Measurements from ENCODE around the gene C1QL4.

Gene C1QL4

DNA sequence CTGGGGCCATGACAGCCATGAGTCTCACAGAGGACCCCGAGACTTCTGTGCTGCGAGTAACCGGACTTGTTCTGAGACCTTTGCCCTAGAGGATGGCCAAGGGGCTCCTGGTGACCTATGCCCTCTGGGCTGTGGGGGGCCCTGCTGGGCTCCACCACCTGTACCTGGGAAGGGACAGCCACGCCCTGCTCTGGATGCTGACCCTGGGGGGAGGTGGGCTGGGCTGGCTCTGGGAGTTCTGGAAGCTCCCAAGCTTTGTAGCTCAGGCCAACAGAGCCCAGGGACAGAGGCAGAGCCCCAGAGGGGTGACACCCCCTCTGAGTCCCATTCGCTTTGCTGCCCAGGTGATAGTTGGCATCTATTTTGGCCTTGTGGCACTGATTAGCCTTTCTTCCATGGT, 11.8 kb upstream of the C1QL4 start:
- no peak overlapping the region for H2AFZ ChIP-seq (ENCODE audit: low read depth, low read length)
- H4K20me1 ChIP-seq (ENCODE audit: insufficient read depth, low read length) = no peaks in the 10 kb centered on the region
- TF ChIP-seq, protein P1, sequence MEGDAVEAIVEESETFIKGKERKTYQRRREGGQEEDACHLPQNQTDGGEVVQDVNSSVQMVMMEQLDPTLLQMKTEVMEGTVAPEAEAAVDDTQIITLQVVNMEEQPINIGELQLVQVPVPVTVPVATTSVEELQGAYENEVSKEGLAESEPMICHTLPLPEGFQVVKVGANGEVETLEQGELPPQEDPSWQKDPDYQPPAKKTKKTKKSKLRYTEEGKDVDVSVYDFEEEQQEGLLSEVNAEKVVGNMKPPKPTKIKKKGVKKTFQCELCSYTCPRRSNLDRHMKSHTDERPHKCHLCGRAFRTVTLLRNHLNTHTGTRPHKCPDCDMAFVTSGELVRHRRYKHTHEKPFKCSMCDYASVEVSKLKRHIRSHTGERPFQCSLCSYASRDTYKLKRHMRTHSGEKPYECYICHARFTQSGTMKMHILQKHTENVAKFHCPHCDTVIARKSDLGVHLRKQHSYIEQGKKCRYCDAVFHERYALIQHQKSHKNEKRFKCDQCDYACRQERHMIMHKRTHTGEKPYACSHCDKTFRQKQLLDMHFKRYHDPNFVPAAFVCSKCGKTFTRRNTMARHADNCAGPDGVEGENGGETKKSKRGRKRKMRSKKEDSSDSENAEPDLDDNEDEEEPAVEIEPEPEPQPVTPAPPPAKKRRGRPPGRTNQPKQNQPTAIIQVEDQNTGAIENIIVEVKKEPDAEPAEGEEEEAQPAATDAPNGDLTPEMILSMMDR (IDR thresholded peaks at IDR 0.05; ENCODE audit: low read depth, low read length) = no peak
- no peak for TF ChIP-seq EZH2phosphoT487 (IDR thresholded peaks at IDR 0.05; ENCODE audit: low read depth)
- H3K4me2 ChIP-seq (ENCODE audit: low read length) = no peak overlapping the region
- H3K79me2 ChIP-seq (ENCODE audit: low read length) = no peaks in the 10 kb centered on the region
- no peak overlapping the region for H3K4me3 ChIP-seq (ENCODE audit: low read length)
- no peak overlapping the region for H3K9ac ChIP-seq (ENCODE audit: low read length)
- H3K27ac ChIP-seq (ENCODE audit: low read length) = no peak overlapping the region
- H3K36me3 ChIP-seq (replicated peaks; ENCODE audit: low read depth, low read length) = no peaks in the 10 kb centered on the region
- peaks cover 14% of the 10 kb centered on the region for H3K27me3 ChIP-seq (ENCODE audit: low read depth, low read length)
- peaks cover 11% of the 10 kb centered on the region for H3K4me1 ChIP-seq (ENCODE audit: low read length)
- no peaks in the 10 kb centered on the region for H3K9me3 ChIP-seq (ENCODE audit: insufficient read depth, low read length)

DNA sequence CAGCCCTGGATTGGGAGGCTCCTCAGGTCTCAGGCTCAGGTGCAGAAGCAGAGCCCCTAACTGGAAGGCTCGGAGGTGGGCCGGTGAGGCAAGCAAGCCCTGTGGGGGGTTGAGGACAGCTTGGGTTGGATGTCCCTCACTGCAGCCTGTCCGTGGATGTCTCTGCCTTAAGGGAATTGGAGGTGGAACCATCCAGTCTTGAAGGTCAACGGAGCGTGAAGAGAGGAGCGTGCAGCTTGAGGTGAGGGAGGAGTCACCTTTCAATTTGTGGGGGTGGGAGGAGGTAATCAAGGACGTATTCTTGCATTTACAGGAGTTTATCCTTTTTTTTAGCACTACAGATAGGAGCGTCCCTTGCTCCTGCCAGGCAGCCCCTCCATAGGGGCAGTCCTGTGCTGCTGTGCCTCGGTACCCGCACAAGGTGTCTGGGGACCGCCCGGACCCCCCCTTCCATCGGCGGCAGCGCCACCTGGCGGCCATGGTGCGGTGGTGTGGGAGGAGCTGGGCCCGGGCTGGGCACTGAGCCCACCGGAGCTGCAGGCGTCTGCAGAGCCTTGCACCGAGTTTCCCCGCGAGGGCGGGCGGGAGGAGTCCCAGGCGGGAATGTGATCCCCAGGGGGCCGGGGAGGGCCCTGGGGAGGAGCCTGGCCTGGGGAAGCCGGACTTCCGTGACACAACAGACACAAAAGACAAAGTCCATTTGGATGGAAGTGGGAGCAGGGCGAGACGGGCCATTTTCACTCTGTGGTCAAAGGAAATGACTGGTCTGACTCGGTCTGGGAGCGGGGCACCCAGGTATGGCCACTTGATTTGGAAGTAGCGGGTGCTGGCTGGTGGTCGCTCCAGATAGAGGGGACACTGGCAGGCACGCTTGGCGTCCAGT, 10.6 kb upstream of the C1QL4 start:
- Histone ChIP-seq H3K4me1 (ENCODE audit: low read length) (peaks cover 20% of the 10 kb centered on the region), H3K36me3 (replicated peaks; ENCODE audit: low read depth, low read length) (no peaks in the 10 kb centered on the region), H3K79me2 (ENCODE audit: low read length) (no peaks in the 10 kb centered on the region), H3K9me3 (ENCODE audit: insufficient read depth, low read length) (no peaks in the 10 kb centered on the region), H2AFZ (ENCODE audit: low read depth, low read length) (peak overlapping the region; percentile 88), H3K27me3 (ENCODE audit: low read depth, low read length) (peaks cover 17% of the 10 kb centered on the region), H3K4me3 (ENCODE audit: low read length) (peak overlapping the region; percentile 73), H3K4me2 (ENCODE audit: low read length) (peak overlapping the region; percentile 78), H3K9ac (ENCODE audit: low read length) (peak overlapping the region; percentile 52), H4K20me1 (ENCODE audit: insufficient read depth, low read length) (no peaks in the 10 kb centered on the region), H3K27ac (ENCODE audit: low read length) (no peak overlapping the region)
- no peak for TF ChIP-seq EZH2phosphoT487 (IDR thresholded peaks at IDR 0.05; ENCODE audit: low read depth)
- TF ChIP-seq, protein P1 (IDR thresholded peaks at IDR 0.05; ENCODE audit: low read depth, low read length) = peak; percentile 93

DNA sequence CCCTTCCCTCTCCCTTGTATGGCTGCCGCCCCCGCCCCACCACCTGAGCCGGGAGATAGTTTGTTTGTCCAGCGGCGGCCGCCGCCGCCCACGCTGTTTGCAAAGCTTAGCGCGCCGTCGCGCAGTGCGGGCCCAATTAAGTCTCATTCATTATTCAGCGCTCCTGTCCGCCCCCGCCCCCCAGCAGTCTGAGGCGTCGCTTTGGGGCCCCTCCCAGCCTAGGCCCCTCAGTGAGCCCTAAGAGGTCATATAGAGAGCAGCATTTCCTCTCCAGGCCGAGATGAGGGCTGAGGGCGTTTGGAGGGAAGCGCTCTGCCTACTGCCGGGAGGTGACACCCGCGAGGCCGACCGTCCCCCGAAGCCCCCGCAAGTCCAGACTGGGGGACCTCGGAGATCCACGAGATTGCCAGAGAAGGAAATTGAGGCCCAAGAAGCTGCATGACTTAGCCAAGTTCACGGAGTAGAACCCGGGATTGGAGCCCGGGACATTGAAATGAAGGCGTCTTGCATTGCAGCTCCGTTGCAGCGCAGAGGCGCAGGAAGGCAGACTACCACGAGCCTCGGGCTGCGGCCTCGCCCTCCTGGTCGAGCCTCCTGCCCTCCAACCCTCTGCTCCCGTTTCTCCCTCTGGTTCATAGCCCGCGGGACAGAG, 9.8 kb upstream of the C1QL4 start, which contains the start of gene DNAJC22:
Gene DNAJC22, plus strand, starts transcription at position 230 of the 652 bp plus-strand sequence. CDS start 1,985 bp downstream, outside the sequence.
- Histone ChIP-seq H3K4me2 (ENCODE audit: low read length) (peak within 1 kb of the TSS; percentile 78), H2AFZ (ENCODE audit: low read depth, low read length) (peak within 1 kb of the TSS; percentile 88), H3K4me1 (ENCODE audit: low read length) (peaks cover 20% of the 10 kb centered on the region), H3K36me3 (replicated peaks; ENCODE audit: low read depth, low read length) (no peaks in the 10 kb centered on the region), H3K27ac (ENCODE audit: low read length) (no peak within 1 kb of the TSS), H4K20me1 (ENCODE audit: insufficient read depth, low read length) (no peaks in the 10 kb centered on the region), H3K9me3 (ENCODE audit: insufficient read depth, low read length) (no peaks in the 10 kb centered on the region), H3K27me3 (ENCODE audit: low read depth, low read length) (peaks cover 16% of the 10 kb centered on the region), H3K4me3 (ENCODE audit: low read length) (peak within 1 kb of the TSS; percentile 73), H3K9ac (ENCODE audit: low read length) (peak within 1 kb of the TSS; percentile 52), H3K79me2 (ENCODE audit: low read length) (no peaks in the 10 kb centered on the region)
- TF ChIP-seq EZH2phosphoT487 (IDR thresholded peaks at IDR 0.05; ENCODE audit: low read depth) = no peak
- TF ChIP-seq, protein P1 (IDR thresholded peaks at IDR 0.05; ENCODE audit: low read depth, low read length) = no peak

Measured in OCI-LY3 (cell line).